Suprapubic skin (tissue), 3 donors: ENCODE data around the gene CST5.

ENCODE experiments used
- POLR2AphosphoS5 ChIP-seq, 3 donors: sonication (generic); formaldehyde crosslinking; IDR thresholded peaks; one replicate each; pipeline ENCODE4 v1.6.1; 2017; ENCODE audit warnings: antibody characterized with exemption in 3 of 3
- TF ChIP-seq, protein P1 (sequence below), 2 donors: fragments of 200-600 bp in 1 of 2; fragments of 450-650 bp in 1 of 2; sonication (generic) in 1 of 2; IDR thresholded peaks; one replicate each; pipeline ENCODE4 v1.5.1; 2016 to 2019; ENCODE audit warnings: antibody characterized with exemption in 2 of 2, mild to moderate bottlenecking in 1 of 2, moderate library complexity in 1 of 2

DNA sequence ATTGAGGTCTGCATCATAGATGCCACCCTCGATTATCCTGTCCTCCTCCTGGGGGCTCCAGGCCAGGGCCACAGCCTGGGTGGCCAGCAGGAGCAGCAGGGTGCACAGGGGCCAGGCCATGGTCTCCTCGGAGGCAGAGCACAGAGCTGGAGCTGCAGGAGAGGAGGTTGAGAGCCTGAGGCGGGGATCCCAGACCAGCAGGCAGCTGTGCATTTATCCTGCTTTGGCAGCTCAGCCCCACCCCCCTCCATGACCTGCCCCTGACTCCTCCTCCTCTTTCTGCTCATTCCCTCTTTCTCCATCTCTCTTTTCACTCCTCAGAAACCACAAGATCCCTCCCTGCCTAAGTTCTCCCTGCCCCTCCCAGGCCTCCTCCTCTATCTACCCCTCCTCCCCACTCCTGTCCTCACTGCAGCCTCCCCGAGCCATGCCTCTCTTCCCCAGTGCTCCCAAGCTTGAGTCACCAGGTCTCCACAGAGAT is 53.0 kb downstream of the CST5 start, which contains the start of gene CST2:
- TF ChIP-seq, protein P1, sequence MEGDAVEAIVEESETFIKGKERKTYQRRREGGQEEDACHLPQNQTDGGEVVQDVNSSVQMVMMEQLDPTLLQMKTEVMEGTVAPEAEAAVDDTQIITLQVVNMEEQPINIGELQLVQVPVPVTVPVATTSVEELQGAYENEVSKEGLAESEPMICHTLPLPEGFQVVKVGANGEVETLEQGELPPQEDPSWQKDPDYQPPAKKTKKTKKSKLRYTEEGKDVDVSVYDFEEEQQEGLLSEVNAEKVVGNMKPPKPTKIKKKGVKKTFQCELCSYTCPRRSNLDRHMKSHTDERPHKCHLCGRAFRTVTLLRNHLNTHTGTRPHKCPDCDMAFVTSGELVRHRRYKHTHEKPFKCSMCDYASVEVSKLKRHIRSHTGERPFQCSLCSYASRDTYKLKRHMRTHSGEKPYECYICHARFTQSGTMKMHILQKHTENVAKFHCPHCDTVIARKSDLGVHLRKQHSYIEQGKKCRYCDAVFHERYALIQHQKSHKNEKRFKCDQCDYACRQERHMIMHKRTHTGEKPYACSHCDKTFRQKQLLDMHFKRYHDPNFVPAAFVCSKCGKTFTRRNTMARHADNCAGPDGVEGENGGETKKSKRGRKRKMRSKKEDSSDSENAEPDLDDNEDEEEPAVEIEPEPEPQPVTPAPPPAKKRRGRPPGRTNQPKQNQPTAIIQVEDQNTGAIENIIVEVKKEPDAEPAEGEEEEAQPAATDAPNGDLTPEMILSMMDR (IDR thresholded peaks at IDR 0.05): no peak
- no peak for TF ChIP-seq POLR2AphosphoS5 (IDR thresholded peaks at IDR 0.05)
